Measurements from ENCODE around the gene CNOT3.
"Not testable (repeated sequence)": the region's sequence is repeated elsewhere in the genome, so short reads cannot be mapped to it uniquely, and the experiment has no call there.

Gene CNOT3

GRCh38 chr19:54162884-54163283, 25.3 kb downstream of the CNOT3 start:
- no peak for DNase-seq (ENCODE audit: insufficient read length)
- no peak for TF ChIP-seq POLR2AphosphoS5 (IDR thresholded peaks at IDR 0.05; ENCODE audit: low read depth, low read length)
- TF ChIP-seq POLR2A (IDR thresholded peaks at IDR 0.05; ENCODE audit: low read depth, low read length) = no peak
- TF ChIP-seq TAF1 (IDR thresholded peaks at IDR 0.05; ENCODE audit: borderline replicate concordance, low read depth, low read length) = no peak
- FAIRE-seq = no peak

DNA sequence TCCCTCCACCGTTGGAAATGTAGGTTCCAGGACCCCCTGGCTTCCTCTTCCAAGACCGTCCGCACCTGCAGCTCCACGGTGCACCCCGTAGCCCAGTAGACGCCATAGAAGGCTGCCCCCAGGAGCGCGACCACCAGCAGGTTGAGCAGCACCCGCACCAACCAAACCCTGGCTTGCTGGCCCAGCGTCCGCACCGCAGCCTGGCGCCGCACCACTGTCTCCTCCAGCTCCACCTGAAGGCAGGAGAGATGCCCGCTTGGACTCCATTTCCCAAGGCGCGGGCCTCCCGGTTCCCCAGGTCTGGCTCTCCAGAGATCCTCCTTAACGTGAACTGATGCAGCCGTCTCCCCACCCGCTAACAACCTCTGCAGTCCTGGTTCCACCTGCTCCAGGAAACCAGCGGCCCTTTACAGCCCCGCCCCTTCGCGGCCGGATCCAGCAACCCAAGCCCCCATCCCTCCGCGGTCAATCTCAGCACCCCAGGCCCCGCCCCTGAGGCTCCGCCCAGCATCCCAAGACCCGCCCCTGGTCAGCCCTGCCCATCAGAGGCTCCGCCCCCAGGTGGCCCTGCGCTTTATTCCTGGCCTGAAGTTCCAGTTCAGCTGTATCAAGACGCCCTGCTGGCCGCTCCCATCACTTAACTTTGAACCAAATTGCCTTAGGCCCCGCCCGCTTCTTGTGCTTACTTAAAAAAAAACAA, 27.0 kb downstream of the CNOT3 start:
- FAIRE-seq (no peak), DNase-seq (ENCODE audit: insufficient read length) (no peak)
- no peak for TF ChIP-seq TAF1 (IDR thresholded peaks at IDR 0.05; ENCODE audit: borderline replicate concordance, low read depth, low read length)
- no peak for TF ChIP-seq POLR2AphosphoS5 (IDR thresholded peaks at IDR 0.05; ENCODE audit: low read depth, low read length)
- TF ChIP-seq POLR2A (IDR thresholded peaks at IDR 0.05; ENCODE audit: low read depth, low read length) = no peak

GRCh38 chr19:54165222-54165621, 27.7 kb downstream of the CNOT3 start:
- no peak for DNase-seq (ENCODE audit: insufficient read length)
- no peak for TF ChIP-seq POLR2AphosphoS5 (IDR thresholded peaks at IDR 0.05; ENCODE audit: low read depth, low read length)
- no peak for TF ChIP-seq TAF1 (IDR thresholded peaks at IDR 0.05; ENCODE audit: borderline replicate concordance, low read depth, low read length)
- no peak for TF ChIP-seq POLR2A (IDR thresholded peaks at IDR 0.05; ENCODE audit: low read depth, low read length)
- FAIRE-seq = no peak

GRCh38 chr19:54168174-54168917, 30.8 kb downstream of the CNOT3 start:
- TF ChIP-seq POLR2A (IDR thresholded peaks at IDR 0.05; ENCODE audit: low read depth, low read length) = no peak
- TF ChIP-seq POLR2AphosphoS5 (IDR thresholded peaks at IDR 0.05; ENCODE audit: low read depth, low read length) = no peak
- TF ChIP-seq TAF1 (IDR thresholded peaks at IDR 0.05; ENCODE audit: borderline replicate concordance, low read depth, low read length) = no peak
- DNase-seq (ENCODE audit: insufficient read length) (peak; percentile 92), FAIRE-seq (peak; percentile 92)

- DNase-seq (ENCODE audit: insufficient read length) (no peak), FAIRE-seq (no peak)
- no peak for TF ChIP-seq TAF1 (IDR thresholded peaks at IDR 0.05; ENCODE audit: borderline replicate concordance, low read depth, low read length)
- TF ChIP-seq POLR2AphosphoS5 (IDR thresholded peaks at IDR 0.05; ENCODE audit: low read depth, low read length) = no peak
- no peak for TF ChIP-seq POLR2A (IDR thresholded peaks at IDR 0.05; ENCODE audit: low read depth, low read length)
Measured at GRCh38 chr19:54169149-54169740, 31.7 kb downstream of the CNOT3 start.

DNA sequence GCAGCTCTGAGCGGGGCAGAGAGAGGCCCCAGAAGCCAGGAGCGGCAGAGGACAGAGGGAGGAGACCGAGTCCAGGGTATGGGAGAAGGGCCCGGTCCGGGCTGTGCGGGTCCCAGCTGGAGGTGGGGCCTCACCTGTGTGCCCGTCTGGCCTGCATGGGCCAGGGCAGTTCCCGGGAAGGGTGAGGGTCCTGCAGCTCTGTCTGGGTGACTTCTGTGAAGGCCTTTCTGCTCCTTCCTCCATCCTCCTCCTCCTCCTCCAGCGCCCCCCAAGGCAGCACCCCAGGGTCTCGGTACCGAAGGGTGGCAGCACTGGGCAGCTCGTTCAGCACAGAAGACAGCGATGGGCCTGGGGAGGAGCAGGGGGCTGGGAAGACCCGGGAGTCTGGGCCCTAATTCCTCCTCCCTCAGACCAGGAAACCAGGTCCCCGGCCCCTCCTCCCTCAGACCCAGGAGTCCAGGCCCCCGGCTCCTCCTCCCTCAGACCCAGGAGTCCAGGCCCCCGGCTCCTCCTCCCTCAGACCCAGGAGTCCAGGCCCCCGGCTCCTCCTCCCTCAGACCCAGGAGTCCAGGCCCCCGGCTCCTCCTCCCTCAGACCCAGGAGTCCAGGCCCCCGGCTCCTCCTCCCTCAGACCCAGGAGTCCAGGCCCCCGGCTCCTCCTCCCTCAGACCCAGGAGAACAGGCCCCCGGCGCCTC, 34.3 kb downstream of the CNOT3 start:
- not testable (repeated sequence) for FAIRE-seq; DNase-seq (ENCODE audit: insufficient read length)

- FAIRE-seq = no peak
- TF ChIP-seq POLR2A (IDR thresholded peaks at IDR 0.05; ENCODE audit: low read depth, low read length) (no peak), POLR2AphosphoS5 (IDR thresholded peaks at IDR 0.05; ENCODE audit: low read depth, low read length) (no peak), TAF1 (IDR thresholded peaks at IDR 0.05; ENCODE audit: borderline replicate concordance, low read depth, low read length) (no peak)
- DNase-seq (ENCODE audit: insufficient read length) = no peak
Measured at GRCh38 chr19:54172471-54173358, 35.2 kb downstream of the CNOT3 start, which contains the start of gene TMC4. TSS of gene TMC4 (minus strand) at chr19:54173160. CDS start at chr19:54173117, 43 bp downstream.

DNA sequence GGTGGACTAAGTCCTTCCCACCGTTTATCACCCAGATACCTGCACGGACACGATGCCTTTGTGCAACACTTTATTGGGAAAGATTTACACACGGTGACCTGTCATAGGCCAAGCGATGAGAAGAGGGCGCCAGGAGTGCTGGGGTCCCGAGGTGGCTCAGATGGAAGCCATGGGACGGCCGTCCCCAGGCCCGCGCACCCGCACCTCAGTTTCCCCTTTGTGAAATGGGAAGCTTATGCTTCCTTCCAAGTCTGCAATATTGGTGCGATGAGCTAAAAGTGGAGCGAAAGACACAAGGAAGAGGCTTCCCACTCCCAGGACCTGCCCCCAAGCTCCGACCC, 35.8 kb downstream of the CNOT3 start:
- no peak for TF ChIP-seq POLR2A (IDR thresholded peaks at IDR 0.05; ENCODE audit: low read depth, low read length)
- no peak for TF ChIP-seq POLR2AphosphoS5 (IDR thresholded peaks at IDR 0.05; ENCODE audit: low read depth, low read length)
- TF ChIP-seq TAF1 (IDR thresholded peaks at IDR 0.05; ENCODE audit: borderline replicate concordance, low read depth, low read length) = no peak
- DNase-seq (ENCODE audit: insufficient read length) (no peak), FAIRE-seq (no peak)

DNA sequence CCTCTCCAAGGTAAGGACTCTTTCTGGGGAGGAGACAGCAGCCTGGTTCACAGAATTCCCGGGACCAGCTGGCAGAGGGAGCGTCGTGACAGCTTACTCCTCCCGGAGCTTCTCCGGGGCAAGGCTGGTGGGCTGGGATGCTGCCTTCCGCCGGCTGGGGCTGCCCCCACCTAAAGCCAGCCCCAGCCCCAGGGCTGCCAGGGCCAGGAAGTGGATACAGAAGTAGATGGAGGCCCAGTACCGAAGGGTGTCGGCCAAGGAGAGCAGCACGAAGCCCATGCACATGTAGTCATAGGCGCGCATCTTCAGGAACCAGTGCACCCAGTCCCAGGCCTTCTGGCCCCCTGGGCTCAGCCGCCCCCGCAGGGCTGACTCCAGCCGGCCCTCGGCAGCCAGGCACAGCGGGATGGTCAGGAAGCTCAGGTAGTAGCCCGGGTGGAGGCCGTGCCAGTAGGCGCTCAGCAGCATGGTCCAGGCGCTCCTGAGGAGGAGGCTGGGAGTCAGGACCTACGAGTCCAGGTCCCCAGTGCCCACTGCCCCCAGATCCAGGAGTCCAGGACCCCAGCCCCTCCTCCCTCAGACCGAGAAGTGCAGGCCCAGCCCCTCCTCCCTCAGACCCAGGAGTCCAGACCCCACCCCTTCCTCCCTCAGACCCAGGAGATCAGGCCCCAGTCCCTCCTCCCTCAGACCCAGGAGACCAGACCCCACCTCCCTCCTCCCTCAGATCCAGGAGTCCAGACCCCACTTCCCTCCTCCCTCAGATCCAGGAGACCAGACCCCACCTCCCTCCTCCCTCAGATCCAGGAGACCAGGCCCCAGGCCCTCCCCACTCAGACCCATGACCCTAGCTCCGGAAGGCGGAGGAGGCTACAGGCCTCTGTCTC, 36.6 kb downstream of the CNOT3 start:
- FAIRE-seq = no peak
- TF ChIP-seq TAF1 (IDR thresholded peaks at IDR 0.05; ENCODE audit: borderline replicate concordance, low read depth, low read length) (no peak), POLR2A (IDR thresholded peaks at IDR 0.05; ENCODE audit: low read depth, low read length) (no peak), POLR2AphosphoS5 (IDR thresholded peaks at IDR 0.05; ENCODE audit: low read depth, low read length) (no peak)

More for the DNA sequence above, 36.6 kb downstream of the CNOT3 start:
- no peak for DNase-seq (ENCODE audit: insufficient read length)
